WTC11 (cell line): ENCODE data around the gene SLU7. TPM values are rescaled to one million over a fixed set of nuclear protein-coding genes. Genes with fewer than 3 reads are reported as not detected.
A peak's percentile ranks its signal among the peaks of the same experiment; 100 is the strongest.

ENCODE experiments used
- ATAC-seq: fragments of 200-7000 bp; cut with Tn5 transposase; 2 replicates; pipeline ENCODE4 v1.10.0; 2021; ENCODE audit warnings: mild to moderate bottlenecking, moderate library complexity
- CTCF ChIA-PET: fragments of 300-600 bp; sonication (Branson Sonifier 250); formaldehyde crosslinking; loops from one replicate; lab custom pipeline; 2021; ENCODE audit warnings: antibody characterized with exemption; lab: Charles Lee
- POLR2A ChIA-PET: fragments of 350-600 bp; sonication (Branson Sonifier 250); formaldehyde crosslinking; loops from one replicate; lab custom pipeline; 2021; ENCODE audit warnings: antibody characterized with exemption; lab: Charles Lee
- DNase-seq: peaks from one replicate; pipeline ENCODE4 v3.0.0; 2021; ENCODE audit warnings: low spot score
- H3K27ac Mint-ChIP-seq: 2 replicates; pipeline ENCODE4 v1.8.0; 2021; ENCODE audit warnings: mixed read lengths
- H3K27me3 Mint-ChIP-seq: 2 replicates; pipeline ENCODE4 v1.8.0; 2021; ENCODE audit warnings: low read depth, mild to moderate bottlenecking, moderate library complexity, mixed read lengths
- H3K36me3 Mint-ChIP-seq: 2 replicates; pipeline ENCODE4 v1.8.0; 2021; ENCODE audit warnings: mixed read lengths
- H3K4me1 Mint-ChIP-seq: 2 replicates; pipeline ENCODE4 v1.8.0; 2022; ENCODE audit warnings: mixed read lengths
- H3K4me3 Mint-ChIP-seq: 2 replicates; pipeline ENCODE4 v1.8.0; 2021; ENCODE audit warnings: mild to moderate bottlenecking, moderate library complexity, mixed read lengths
- H3K9me3 Mint-ChIP-seq: 2 replicates; pipeline ENCODE4 v1.8.0; 2021; ENCODE audit warnings: mixed read lengths
- CREM ChIP-seq: sonication (generic); formaldehyde crosslinking; IDR thresholded peaks from 2 replicates; pipeline ENCODE4 v1.8.1; 2022; ENCODE audit warnings: mild to moderate bottlenecking, missing genetic modification reagents, moderate library complexity
- FOXJ3 ChIP-seq: sonication (generic); formaldehyde crosslinking; IDR thresholded peaks from 2 replicates; pipeline ENCODE4 v1.9.0; 2021; ENCODE audit warnings: missing genetic modification reagents, mild to moderate bottlenecking, borderline replicate concordance
- GABPB1 ChIP-seq: sonication (generic); formaldehyde crosslinking; IDR thresholded peaks from 2 replicates; pipeline ENCODE4 v1.8.1; 2023; ENCODE audit warnings: mild to moderate bottlenecking, missing genetic modification reagents
- GTF2I ChIP-seq: fragments of 250-450 bp; sonication (Bioruptor Pico); conservative IDR thresholded peaks from 2 replicates; pipeline ENCODE4 v1.4.0; 2021; ENCODE audit warnings: mild to moderate bottlenecking
- JAZF1 ChIP-seq: fragments of 250-450 bp; sonication (Bioruptor Pico); IDR thresholded peaks from 2 replicates; pipeline ENCODE4 v1.9.0; 2021; ENCODE audit warnings: moderate library complexity, mild to moderate bottlenecking, inconsistent platforms
- MAX ChIP-seq: sonication (generic); formaldehyde crosslinking; IDR thresholded peaks from 2 replicates; pipeline ENCODE4 v1.8.0; 2022; ENCODE audit warnings: mild to moderate bottlenecking, missing genetic modification reagents
- MLX ChIP-seq: sonication (generic); formaldehyde crosslinking; IDR thresholded peaks from 2 replicates; pipeline ENCODE4 v1.8.1; 2023; ENCODE audit warnings: mild to moderate bottlenecking, missing genetic modification reagents, moderate library complexity
- PRDM15 ChIP-seq: sonication (generic); formaldehyde crosslinking; IDR thresholded peaks from 2 replicates; pipeline ENCODE4 v1.8.0; 2022; ENCODE audit warnings: missing genetic modification reagents
- RORB ChIP-seq: fragments of 250-450 bp; sonication (Bioruptor Pico); IDR thresholded peaks from 2 replicates; pipeline ENCODE4 v1.9.0; 2021; ENCODE audit warnings: mild to moderate bottlenecking
- SMAD4 ChIP-seq: sonication (generic); formaldehyde crosslinking; IDR thresholded peaks from 2 replicates; pipeline ENCODE4 v1.8.0; 2022; ENCODE audit warnings: mild to moderate bottlenecking, missing genetic modification reagents
- TEAD1 ChIP-seq: sonication (generic); formaldehyde crosslinking; IDR thresholded peaks from 2 replicates; pipeline ENCODE4 v1.8.0; 2022; ENCODE audit warnings: mild to moderate bottlenecking, missing genetic modification reagents
- USF2 ChIP-seq: sonication (generic); formaldehyde crosslinking; IDR thresholded peaks from 2 replicates; pipeline ENCODE4 v1.8.1; 2023; ENCODE audit warnings: mild to moderate bottlenecking, missing genetic modification reagents, moderate library complexity
- ZNF121 ChIP-seq: sonication (generic); formaldehyde crosslinking; IDR thresholded peaks from 2 replicates; pipeline ENCODE4 v1.8.0; 2023; ENCODE audit warnings: missing genetic modification reagents
- ZNF512 ChIP-seq: sonication (generic); formaldehyde crosslinking; IDR thresholded peaks from 2 replicates; pipeline ENCODE4 v1.8.1; 2022; ENCODE audit warnings: missing genetic modification reagents, borderline replicate concordance
- total RNA-seq: library from RNA; stranded (reverse); gene quantifications from 3 replicates; pipeline ENCODE4 v1.2.3, GENCODE V29; 2021
- TF ChIP-seq, protein P1 (sequence below): fragments of 250-450 bp; sonication (Bioruptor Pico); IDR thresholded peaks from 2 replicates; pipeline ENCODE4 v2.1.2; 2022; ENCODE audit warnings: mild to moderate bottlenecking, moderate library complexity

SLU7 gene
- total RNA-seq, 1 experiment from 2014 or later: 32.5 TPM

GRCh38 chr5:160467555-160468362, 48.9 kb upstream of the SLU7 start:
- DNase-seq: peak; percentile 57
- TF ChIP-seq ZNF121 (CRISPR knock-in tag) (no peak), GABPB1 (CRISPR knock-in tag) (peak; percentile 68)
- Mint-ChIP-seq H3K9me3 (no peaks in the 10 kb centered on the region), H3K36me3 (no peaks in the 10 kb centered on the region), H3K4me1 (peaks cover 37% of the 10 kb centered on the region), H3K27ac (no peak overlapping the region), H3K4me3 (no peak overlapping the region; the same call in 1 of the 2 replicates), H3K27me3 (no peaks in the 10 kb centered on the region; the same call in 1 of the 2 replicates)
- ChIA-PET CTCF (interaction anchor here (0.9 to 3.2 kb wide), 2 partner anchors 26 to 29 kb away, joined by 3 to 28 read pairs; no protein-coding TSS in a partner anchor), POLR2A (interaction anchor here (0.5 kb wide), 1 partner anchor 90 kb away, joined by 6 read pairs; no protein-coding TSS in a partner anchor)
- ATAC-seq: peak; percentile 89

DNA sequence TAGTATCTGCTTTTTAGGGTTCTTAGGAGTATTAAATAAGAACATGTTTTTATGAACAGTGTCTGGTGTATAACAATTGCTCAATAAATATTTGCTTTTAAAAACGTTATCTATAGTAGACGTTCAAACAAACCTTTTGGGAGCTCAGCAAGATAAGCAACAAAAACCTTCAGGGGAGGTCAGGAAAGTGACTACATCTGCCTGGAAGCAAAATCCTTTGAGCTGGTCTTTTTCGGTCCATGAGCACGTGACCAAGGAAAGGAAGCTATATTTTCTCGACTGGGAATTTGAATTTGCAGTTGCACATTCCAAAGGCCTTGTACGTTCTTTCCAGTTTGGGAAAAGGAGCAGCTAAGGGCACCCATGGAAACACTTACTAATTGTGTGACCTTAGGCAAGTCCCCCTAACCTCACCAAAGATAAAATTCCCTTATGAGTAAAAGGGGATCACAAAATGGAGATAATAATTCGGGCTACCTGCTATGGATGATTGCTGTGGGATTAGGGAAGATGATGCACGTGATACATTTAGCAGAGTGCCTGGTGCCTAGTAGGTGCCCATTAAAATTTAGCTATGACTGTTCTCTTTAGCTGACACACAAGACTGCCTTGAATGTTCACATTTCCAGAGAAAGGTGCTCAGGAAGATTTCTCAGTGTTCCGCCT, 48.1 kb upstream of the SLU7 start:
- Mint-ChIP-seq H3K4me3 (no peak overlapping the region), H3K36me3 (no peaks in the 10 kb centered on the region), H3K27ac (no peak overlapping the region), H3K27me3 (no peaks in the 10 kb centered on the region; the same call in 1 of the 2 replicates), H3K4me1 (peaks cover 36% of the 10 kb centered on the region), H3K9me3 (no peaks in the 10 kb centered on the region)
- DNase-seq: no peak
- no peak for TF ChIP-seq MLX (CRISPR knock-in tag)
- no peak for TF ChIP-seq CREM (CRISPR knock-in tag)
- no peak for TF ChIP-seq FOXJ3
- TF ChIP-seq GABPB1 (CRISPR knock-in tag): no peak
- no peak for TF ChIP-seq SMAD4 (CRISPR knock-in tag)
- TF ChIP-seq USF2 (CRISPR knock-in tag): no peak
- no peak for TF ChIP-seq JAZF1 (CRISPR knock-in tag)
- TF ChIP-seq ZNF512 (CRISPR knock-in tag): no peak
- TF ChIP-seq GTF2I (CRISPR knock-in tag): no peak
- TF ChIP-seq PRDM15 (CRISPR knock-in tag): no peak
- TF ChIP-seq, protein P1, sequence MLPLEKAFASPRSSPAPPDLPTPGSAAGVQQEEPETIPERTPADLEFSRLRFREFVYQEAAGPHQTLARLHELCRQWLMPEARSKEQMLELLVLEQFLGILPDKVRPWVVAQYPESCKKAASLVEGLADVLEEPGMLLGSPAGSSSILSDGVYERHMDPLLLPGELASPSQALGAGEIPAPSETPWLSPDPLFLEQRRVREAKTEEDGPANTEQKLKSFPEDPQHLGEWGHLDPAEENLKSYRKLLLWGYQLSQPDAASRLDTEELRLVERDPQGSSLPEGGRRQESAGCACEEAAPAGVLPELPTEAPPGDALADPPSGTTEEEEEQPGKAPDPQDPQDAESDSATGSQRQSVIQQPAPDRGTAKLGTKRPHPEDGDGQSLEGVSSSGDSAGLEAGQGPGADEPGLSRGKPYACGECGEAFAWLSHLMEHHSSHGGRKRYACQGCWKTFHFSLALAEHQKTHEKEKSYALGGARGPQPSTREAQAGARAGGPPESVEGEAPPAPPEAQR (CRISPR knock-in tag): no peak
- no peak for TF ChIP-seq MAX
- TF ChIP-seq TEAD1 (CRISPR knock-in tag): no peak
- no peak for TF ChIP-seq RORB (CRISPR knock-in tag)
- ChIA-PET POLR2A (interaction anchor here (0.5 kb wide), 1 partner anchor 89 kb away, joined by 6 read pairs; no protein-coding TSS in a partner anchor), CTCF (interaction anchor here (0.9 to 3.2 kb wide), 2 partner anchors 25 to 28 kb away, joined by 3 to 28 read pairs; no protein-coding TSS in a partner anchor)
- ATAC-seq: no peak
